Spinal cord (tissue), 10 donors: ENCODE measurements around the gene GASK1B. TPM values are rescaled to one million over a fixed set of nuclear protein-coding genes. Genes with fewer than 3 reads are reported as not detected.

Experiments
- DNase-seq, 6 donors: peaks; one replicate each; pipeline versions ENCODE4 v3.0.0 to v3.0.0-alpha.2; 2013 to 2015; ENCODE audit warnings: low spot score in 6 of 6, low read depth in 4 of 6
- H3K27ac ChIP-seq: one replicate; pipeline ENCODE4 v1.5.1; 2013; ENCODE audit warnings: low read depth, low read length, control low read depth
- H3K27me3 ChIP-seq: one replicate; pipeline ENCODE4 v1.6.1; 2013; ENCODE audit warnings: low read length; ENCODE audit not compliant: control insufficient read depth, insufficient read depth
- H3K36me3 ChIP-seq: one replicate; pipeline ENCODE4 v1.6.1; 2013; ENCODE audit warnings: low read length; ENCODE audit not compliant: control insufficient read depth, insufficient read depth
- H3K4me1 ChIP-seq: one replicate; pipeline ENCODE4 v1.6.1; 2013; ENCODE audit warnings: low read length; ENCODE audit not compliant: control insufficient read depth, insufficient read depth
- H3K4me3 ChIP-seq: one replicate; pipeline ENCODE4 v1.5.1; 2013; ENCODE audit warnings: low read depth, low read length, control low read depth
- H3K9me3 ChIP-seq: one replicate; pipeline ENCODE4 v1.6.1; 2013; ENCODE audit warnings: low read length; ENCODE audit not compliant: control insufficient read depth, insufficient read depth
- WGBS: methylation state at CpG from one replicate; pipeline ENCODE4 v1.1.5; 2013; ENCODE audit warnings: missing lambda C conversion rate; ENCODE audit not compliant: insufficient coverage; 5-methylcytosine and 5-hydroxymethylcytosine counted together
- polyA plus RNA-seq, 2 donors: library from polyadenylated mRNA; unstranded; fragments of 120-200 nt; gene quantifications; one replicate each; pipeline ENCODE4 v1.2.1, GENCODE V29; 2013; ENCODE audit not compliant: insufficient read length in 2 of 2
- total RNA-seq, 2 donors: library from RNA; depleted of rRNA in 1 of 2; stranded (reverse); fragments of 120-200 nt in 1 of 2; fragments of >200 nt in 1 of 2; gene quantifications; one replicate each; pipeline versions ENCODE4 v1.2.3 to v1.2.4, GENCODE V29; 2013 to 2014
- donor health status: healthy.

The GASK1B gene
- total and polyA plus RNA-seq, 4 donors, result 41.7 to 87.0 (median 60.2) TPM

GRCh38 chr4:158190718-158191117, 17.9 kb upstream of the GASK1B start:
- no peak overlapping the region for H3K4me3 ChIP-seq
- H3K36me3 ChIP-seq, result no peaks in the 10 kb centered on the region
- H3K27ac ChIP-seq, result no peak overlapping the region
- no peaks in the 10 kb centered on the region for H3K4me1 ChIP-seq
- WGBS, result no CpG with 5 or more reads among the region's 2 CpGs
- no peaks in the 10 kb centered on the region for H3K27me3 ChIP-seq
- DNase-seq, result peak in 2 of 6 donors; percentile 69 to 93
- no peaks in the 10 kb centered on the region for H3K9me3 ChIP-seq

DNA sequence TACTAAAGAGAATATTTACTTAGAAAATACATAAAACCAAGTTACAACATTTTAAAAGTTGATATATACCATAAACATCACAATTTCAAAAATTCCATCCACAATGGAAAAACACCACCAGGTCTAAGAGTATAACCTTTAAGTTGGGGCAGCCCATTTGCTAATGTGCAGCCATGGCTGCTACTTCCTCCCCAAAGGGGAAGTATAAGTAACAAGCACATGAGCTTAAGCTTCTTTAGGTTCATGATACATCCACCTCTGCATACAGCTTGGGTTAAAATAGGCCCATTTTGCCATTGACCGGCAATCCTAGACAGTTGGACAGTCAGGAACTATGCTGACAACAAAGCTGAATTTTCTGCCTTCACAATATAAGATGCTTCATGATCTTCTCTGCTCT, 16.6 kb upstream of the GASK1B start:
- DNase-seq, result no peak
- no peaks in the 10 kb centered on the region for H3K36me3 ChIP-seq
- no peak overlapping the region for H3K27ac ChIP-seq
- WGBS, result 100% methylated on average over 1 of the region's 1 CpG
- no peak overlapping the region for H3K4me3 ChIP-seq
- H3K9me3 ChIP-seq, result no peaks in the 10 kb centered on the region
- no peaks in the 10 kb centered on the region for H3K27me3 ChIP-seq
- no peaks in the 10 kb centered on the region for H3K4me1 ChIP-seq

DNA sequence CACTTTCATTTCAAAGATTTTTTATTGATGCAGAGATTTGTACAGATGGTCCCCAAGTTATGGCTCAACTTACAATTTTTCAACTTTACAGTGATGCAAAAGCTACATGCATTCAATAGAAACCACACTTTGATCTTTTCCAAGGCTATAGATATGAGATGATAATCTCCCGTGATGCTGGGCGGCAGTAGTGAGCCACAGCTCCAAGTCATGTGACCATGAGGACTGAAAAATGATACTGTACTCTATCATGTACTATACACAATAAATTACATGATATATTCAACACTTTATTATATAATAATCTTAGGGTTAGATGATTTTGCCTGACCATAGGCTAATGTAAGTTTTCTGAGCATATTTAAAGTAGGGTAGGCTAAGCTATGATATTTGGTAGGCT, 14.0 kb upstream of the GASK1B start:
- Histone ChIP-seq H3K4me3 (no peak overlapping the region), H3K9me3 (no peaks in the 10 kb centered on the region), H3K36me3 (no peaks in the 10 kb centered on the region), H3K27ac (no peak overlapping the region), H3K27me3 (no peaks in the 10 kb centered on the region), H3K4me1 (no peaks in the 10 kb centered on the region)
- WGBS, result no CpG with 5 or more reads among the region's 2 CpGs
- no peak for DNase-seq

GRCh38 chr4:158182736-158183135, 9.9 kb upstream of the GASK1B start:
- no peaks in the 10 kb centered on the region for H3K36me3 ChIP-seq
- no peak overlapping the region for H3K4me3 ChIP-seq
- 93% methylated on average over 15 of the region's 15 CpGs for WGBS
- H3K27ac ChIP-seq, result no peak overlapping the region
- H3K9me3 ChIP-seq, result no peaks in the 10 kb centered on the region
- no peaks in the 10 kb centered on the region for H3K27me3 ChIP-seq
- no peaks in the 10 kb centered on the region for H3K4me1 ChIP-seq
- no peak for DNase-seq

- H3K27ac ChIP-seq, result no peak overlapping the region
- H3K4me1 ChIP-seq, result no peaks in the 10 kb centered on the region
- H3K9me3 ChIP-seq, result no peaks in the 10 kb centered on the region
- no peak overlapping the region for H3K4me3 ChIP-seq
- H3K36me3 ChIP-seq, result no peaks in the 10 kb centered on the region
- no peaks in the 10 kb centered on the region for H3K27me3 ChIP-seq
- DNase-seq, result no peak
- 69% methylated on average over 4 of the region's 5 CpGs for WGBS
These were observed 9.1 kb upstream of the GASK1B start for GRCh38 chr4:158181906-158182305.

GRCh38 chr4:158179465-158179864, 6.6 kb upstream of the GASK1B start:
- H3K36me3 ChIP-seq, result no peaks in the 10 kb centered on the region
- no peak overlapping the region for H3K27ac ChIP-seq
- no peak for DNase-seq
- no peaks in the 10 kb centered on the region for H3K27me3 ChIP-seq
- no peaks in the 10 kb centered on the region for H3K4me1 ChIP-seq
- no peak overlapping the region for H3K4me3 ChIP-seq
- H3K9me3 ChIP-seq, result no peaks in the 10 kb centered on the region
- WGBS, result no CpG with 5 or more reads among the region's 3 CpGs

GRCh38 chr4:158176776-158177175, 4.0 kb upstream of the GASK1B start:
- Histone ChIP-seq H3K27ac (no peak overlapping the region), H3K4me3 (no peak overlapping the region)

DNA sequence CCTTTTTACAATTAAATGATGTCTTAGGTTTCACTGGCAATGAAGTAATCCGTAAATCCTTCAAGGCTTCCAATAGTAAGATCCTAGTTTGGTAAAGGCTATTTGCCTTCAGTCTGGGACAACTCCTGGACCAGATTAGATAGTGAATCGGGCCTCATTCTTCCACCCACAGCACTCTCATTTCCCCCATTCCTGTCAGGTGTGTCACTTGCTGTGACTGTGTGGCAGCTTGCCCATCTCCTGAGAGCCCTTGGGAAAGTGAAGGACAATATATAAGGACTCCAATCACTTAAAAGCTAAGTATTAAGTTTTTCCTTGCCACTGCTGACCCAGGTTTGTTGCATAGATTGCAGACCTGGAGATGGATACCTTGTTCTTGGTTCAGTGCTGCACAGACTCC, 3.3 kb upstream of the GASK1B start:
- H3K27ac ChIP-seq, result no peak overlapping the region
- DNase-seq, result no peak
- H3K27me3 ChIP-seq, result no peaks in the 10 kb centered on the region
- no CpG with 5 or more reads among the region's 2 CpGs for WGBS
- no peak overlapping the region for H3K4me3 ChIP-seq
- peaks cover 3% of the 10 kb centered on the region for H3K4me1 ChIP-seq
- H3K9me3 ChIP-seq, result no peaks in the 10 kb centered on the region
- no peaks in the 10 kb centered on the region for H3K36me3 ChIP-seq

More at GRCh38 chr4:158176776-158177175, 4.0 kb upstream of the GASK1B start:
- Histone ChIP-seq H3K4me1 (no peaks in the 10 kb centered on the region), H3K36me3 (no peaks in the 10 kb centered on the region), H3K27me3 (no peaks in the 10 kb centered on the region), H3K9me3 (no peaks in the 10 kb centered on the region)
- no peak for DNase-seq

- H3K27ac ChIP-seq, result peak overlapping the region; percentile 88
- H3K4me1 ChIP-seq, result peaks cover 12% of the 10 kb centered on the region
- DNase-seq, result no peak
- H3K27me3 ChIP-seq, result no peaks in the 10 kb centered on the region
- H3K9me3 ChIP-seq, result no peaks in the 10 kb centered on the region
- H3K36me3 ChIP-seq, result peaks cover 7% of the 10 kb centered on the region
- WGBS, result 87% methylated on average over 38 of the region's 42 CpGs
- peak overlapping the region; percentile 45 for H3K4me3 ChIP-seq
These were observed 1.9 kb downstream of the GASK1B start for GRCh38 chr4:158170691-158171561.
